Endothelial cell (in vitro differentiated cells): ENCODE data around the gene MMD2. TPM values are rescaled to one million over a fixed set of nuclear protein-coding genes. Genes with fewer than 3 reads are reported as not detected.
"Not testable (repeated sequence)": the region's sequence is repeated elsewhere in the genome, so short reads cannot be mapped to it uniquely, and the experiment has no call there.

Experiments used
- DNase-seq: peaks from one replicate; pipeline ENCODE4 v3.0.0; 2021; ENCODE audit warnings: low spot score
- H3K27ac Mint-ChIP-seq: one replicate; pipeline ENCODE4 v1.8.0; 2021; ENCODE audit warnings: mixed read lengths, inconsistent platforms; ENCODE audit not compliant: unreplicated experiment
- H3K27me3 Mint-ChIP-seq: one replicate; pipeline ENCODE4 v1.8.0; 2021; ENCODE audit warnings: mild to moderate bottlenecking, moderate library complexity, mixed read lengths, inconsistent platforms; ENCODE audit not compliant: unreplicated experiment
- H3K36me3 Mint-ChIP-seq: one replicate; pipeline ENCODE4 v1.8.0; 2021; ENCODE audit warnings: mild to moderate bottlenecking, low read depth, mixed read lengths, inconsistent platforms; ENCODE audit not compliant: unreplicated experiment
- H3K4me1 Mint-ChIP-seq: one replicate; pipeline ENCODE4 v1.8.0; 2021; ENCODE audit warnings: mild to moderate bottlenecking, mixed read lengths, inconsistent platforms; ENCODE audit not compliant: unreplicated experiment
- H3K4me3 Mint-ChIP-seq: one replicate; pipeline ENCODE4 v1.8.0; 2021; ENCODE audit warnings: mild to moderate bottlenecking, mixed read lengths, inconsistent platforms; ENCODE audit not compliant: unreplicated experiment
- H3K9me3 Mint-ChIP-seq: one replicate; pipeline ENCODE4 v1.8.0; 2021; ENCODE audit warnings: mixed read lengths, inconsistent platforms; ENCODE audit not compliant: unreplicated experiment
- total RNA-seq: library from RNA; stranded (reverse); fragmentation: NEBNext Ultra II Directional; extraction: Animal tissue kit (Norgen Biotek cat#: 25700); gene quantifications from one replicate; pipeline ENCODE4 v1.2.1, GENCODE V29; 2021; ENCODE audit not compliant: unreplicated experiment
- TF ChIP-seq, protein P1 (sequence below): fragments of 200-600 bp; sonication (generic); IDR thresholded peaks from one replicate; pipeline ENCODE4 v1.5.0; 2021; ENCODE audit warnings: antibody characterized with exemption; ENCODE audit not compliant: unreplicated experiment

MMD2 gene
- total RNA-seq, 1 donor from 2014 or later: not detected

DNA sequence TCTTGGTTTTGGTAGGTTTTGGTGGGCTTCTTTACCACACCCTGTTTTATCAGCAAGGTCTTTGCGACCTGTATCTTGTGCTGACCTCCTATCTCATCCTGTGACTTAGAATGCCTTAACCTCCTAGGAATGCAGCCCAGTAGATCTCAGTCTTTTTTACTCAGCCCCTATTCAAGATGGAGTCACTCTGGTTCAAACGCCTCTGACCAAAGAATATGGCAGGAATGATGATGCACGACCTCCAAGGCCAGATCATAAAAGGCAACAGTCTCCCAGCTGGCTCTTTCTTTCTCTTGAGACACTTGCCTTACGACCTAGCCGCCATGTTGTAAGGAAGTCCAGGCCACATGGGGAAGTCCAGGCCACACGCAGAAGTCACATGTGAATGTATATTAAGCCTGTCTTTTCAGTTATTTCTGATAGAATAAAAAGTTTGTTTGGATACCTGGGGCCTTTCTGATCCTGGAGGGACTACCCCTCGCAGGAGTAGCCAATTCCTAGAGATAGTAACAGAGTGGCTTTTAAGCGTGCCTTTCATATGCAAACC is 65.0 kb downstream of the MMD2 start:
- no peak for DNase-seq
- Mint-ChIP-seq H3K27me3 (peaks cover 2% of the 10 kb centered on the region), H3K4me3 (no peak overlapping the region), H3K9me3 (no peaks in the 10 kb centered on the region), H3K27ac (no peak overlapping the region), H3K4me1 (no peaks in the 10 kb centered on the region), H3K36me3 (no peaks in the 10 kb centered on the region)
- TF ChIP-seq, protein P1, sequence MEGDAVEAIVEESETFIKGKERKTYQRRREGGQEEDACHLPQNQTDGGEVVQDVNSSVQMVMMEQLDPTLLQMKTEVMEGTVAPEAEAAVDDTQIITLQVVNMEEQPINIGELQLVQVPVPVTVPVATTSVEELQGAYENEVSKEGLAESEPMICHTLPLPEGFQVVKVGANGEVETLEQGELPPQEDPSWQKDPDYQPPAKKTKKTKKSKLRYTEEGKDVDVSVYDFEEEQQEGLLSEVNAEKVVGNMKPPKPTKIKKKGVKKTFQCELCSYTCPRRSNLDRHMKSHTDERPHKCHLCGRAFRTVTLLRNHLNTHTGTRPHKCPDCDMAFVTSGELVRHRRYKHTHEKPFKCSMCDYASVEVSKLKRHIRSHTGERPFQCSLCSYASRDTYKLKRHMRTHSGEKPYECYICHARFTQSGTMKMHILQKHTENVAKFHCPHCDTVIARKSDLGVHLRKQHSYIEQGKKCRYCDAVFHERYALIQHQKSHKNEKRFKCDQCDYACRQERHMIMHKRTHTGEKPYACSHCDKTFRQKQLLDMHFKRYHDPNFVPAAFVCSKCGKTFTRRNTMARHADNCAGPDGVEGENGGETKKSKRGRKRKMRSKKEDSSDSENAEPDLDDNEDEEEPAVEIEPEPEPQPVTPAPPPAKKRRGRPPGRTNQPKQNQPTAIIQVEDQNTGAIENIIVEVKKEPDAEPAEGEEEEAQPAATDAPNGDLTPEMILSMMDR: no peak

DNA sequence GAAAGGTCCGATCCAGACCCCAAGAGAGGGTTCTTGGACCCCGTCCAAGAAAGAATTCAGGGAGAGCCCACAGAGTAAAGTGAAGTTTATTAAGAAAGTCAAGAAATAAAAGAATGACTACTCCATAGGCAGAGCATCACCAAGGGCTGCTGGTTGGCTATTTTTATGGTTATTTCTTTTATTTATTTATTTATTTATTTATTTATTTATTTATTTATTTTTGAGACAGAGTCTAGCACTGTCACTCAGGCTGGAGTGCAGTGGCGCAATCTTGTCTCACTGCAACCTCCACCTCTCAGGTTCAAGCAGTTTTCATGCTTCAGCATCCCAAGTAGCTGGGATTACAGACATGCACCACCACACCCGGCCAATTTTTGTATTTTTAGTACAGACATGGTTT is 65.8 kb downstream of the MMD2 start:
- H3K27me3 Mint-ChIP-seq, H3K27ac Mint-ChIP-seq, H3K4me1 Mint-ChIP-seq, DNase-seq, H3K4me3 Mint-ChIP-seq, H3K36me3 Mint-ChIP-seq, H3K9me3 Mint-ChIP-seq: not testable (repeated sequence)

DNA sequence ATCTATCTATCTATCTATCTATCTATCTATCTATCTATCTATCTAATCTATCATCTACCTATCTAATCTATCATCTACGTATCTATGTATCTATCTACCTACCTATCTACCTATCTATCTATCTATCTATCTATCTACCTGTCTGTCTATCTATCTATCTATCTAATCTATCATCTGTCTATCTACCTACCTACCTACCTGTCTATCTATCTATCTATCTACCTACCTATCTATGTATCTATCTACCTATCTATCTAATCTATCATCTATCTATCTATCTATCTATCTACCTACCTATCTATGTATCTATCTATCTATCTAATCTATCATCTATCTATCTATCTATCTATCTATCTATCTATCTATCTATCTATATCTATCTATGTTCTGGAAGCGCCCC is 67.5 kb downstream of the MMD2 start:
- not testable (repeated sequence) for H3K9me3 Mint-ChIP-seq, H3K27me3 Mint-ChIP-seq, H3K36me3 Mint-ChIP-seq, DNase-seq, H3K4me1 Mint-ChIP-seq, H3K27ac Mint-ChIP-seq, H3K4me3 Mint-ChIP-seq

DNA sequence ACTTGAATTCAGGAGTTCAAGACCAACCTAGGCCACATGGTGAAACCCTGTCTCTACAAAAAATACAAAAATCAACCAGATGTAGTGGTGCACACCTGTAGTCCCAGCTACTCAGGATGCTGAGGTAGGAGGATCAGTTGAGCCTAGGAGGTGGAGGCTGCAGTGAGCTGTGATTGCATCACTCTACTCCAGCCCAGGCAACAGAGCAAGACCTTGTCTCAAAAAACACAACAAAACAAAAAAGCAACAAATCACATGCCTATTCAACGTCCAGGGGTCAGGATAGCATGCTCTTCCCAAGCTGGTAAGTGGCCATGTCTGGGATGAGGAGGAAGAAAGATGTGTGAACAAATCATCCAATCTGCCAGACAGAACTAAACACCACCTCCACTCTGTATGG is 69.3 kb downstream of the MMD2 start:
- no peak overlapping the region for H3K27ac Mint-ChIP-seq
- H3K4me3 Mint-ChIP-seq: no peak overlapping the region
- peaks cover 4% of the 10 kb centered on the region for H3K27me3 Mint-ChIP-seq
- DNase-seq: no peak
- no peaks in the 10 kb centered on the region for H3K36me3 Mint-ChIP-seq
- H3K9me3 Mint-ChIP-seq: no peaks in the 10 kb centered on the region
- TF ChIP-seq, protein P1: no peak
- H3K4me1 Mint-ChIP-seq: no peaks in the 10 kb centered on the region

DNA sequence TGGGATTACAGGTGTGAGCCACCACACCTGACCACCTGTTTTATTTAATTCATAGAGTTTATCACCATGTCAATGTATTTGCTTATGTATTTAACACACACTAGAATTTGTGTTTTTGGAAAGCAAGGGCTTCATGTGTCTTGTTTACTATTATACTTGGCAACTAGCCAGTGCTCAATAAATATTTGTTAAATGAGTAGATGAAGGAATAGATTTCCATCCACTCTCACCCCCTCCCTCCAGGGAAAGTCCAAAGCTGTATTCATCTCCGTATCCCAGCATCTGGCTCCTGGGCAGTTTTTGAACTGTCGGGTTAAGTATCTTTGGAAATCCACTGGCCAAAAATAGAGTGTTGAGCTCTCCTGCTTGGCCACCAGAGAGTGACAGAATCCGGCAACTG is 70.8 kb downstream of the MMD2 start:
- H3K4me3 Mint-ChIP-seq: no peak overlapping the region
- no peak for DNase-seq
- no peaks in the 10 kb centered on the region for H3K4me1 Mint-ChIP-seq
- no peaks in the 10 kb centered on the region for H3K9me3 Mint-ChIP-seq
- H3K27ac Mint-ChIP-seq: no peak overlapping the region
- TF ChIP-seq, protein P1: no peak
- no peaks in the 10 kb centered on the region for H3K36me3 Mint-ChIP-seq
- H3K27me3 Mint-ChIP-seq: peaks cover 6% of the 10 kb centered on the region

DNA sequence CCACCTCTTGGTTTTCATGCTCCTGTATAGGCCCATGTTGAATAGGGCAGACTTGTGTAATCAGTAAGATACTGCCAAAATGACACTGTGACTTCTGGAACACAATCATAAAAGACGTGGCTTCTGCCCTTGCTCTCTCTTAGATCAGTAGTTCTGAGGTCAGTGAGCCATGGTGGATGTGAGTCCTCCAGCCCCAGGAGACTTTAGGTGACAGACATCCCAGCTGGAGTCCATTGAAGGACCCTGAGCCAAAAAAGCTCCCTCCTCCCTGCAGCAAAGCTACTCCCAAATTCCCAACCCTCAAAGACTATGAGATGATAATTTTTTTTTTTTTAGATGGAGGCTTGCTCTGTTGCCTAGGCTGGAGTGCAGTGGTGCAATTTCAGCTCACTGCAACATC is 72.3 kb downstream of the MMD2 start:
- no peak overlapping the region for H3K27ac Mint-ChIP-seq
- H3K36me3 Mint-ChIP-seq: no peaks in the 10 kb centered on the region
- H3K27me3 Mint-ChIP-seq: peaks cover 14% of the 10 kb centered on the region
- H3K4me3 Mint-ChIP-seq: no peak overlapping the region
- DNase-seq: no peak
- no peaks in the 10 kb centered on the region for H3K9me3 Mint-ChIP-seq
- TF ChIP-seq, protein P1: no peak
- H3K4me1 Mint-ChIP-seq: peaks cover 10% of the 10 kb centered on the region
